ENCODE measurements around the gene CDRT4.
A peak's percentile ranks its signal among the peaks of the same experiment; 100 is the strongest.

CDRT4 gene

GRCh38 chr17:15492791-15493692, 25.6 kb upstream of the CDRT4 start:
- DNase-seq = no peak

GRCh38 chr17:15492186-15492585, 24.8 kb upstream of the CDRT4 start:
- DNase-seq = no peak

GRCh38 chr17:15490634-15491261, 23.3 kb upstream of the CDRT4 start:
- no peak for DNase-seq

- DNase-seq = no peak
Observed at GRCh38 chr17:15488557-15488956, 21.1 kb upstream of the CDRT4 start.

- no peak for DNase-seq
Observed at GRCh38 chr17:15485045-15485444, 17.6 kb upstream of the CDRT4 start.

GRCh38 chr17:15483431-15483830, 16.0 kb upstream of the CDRT4 start:
- no peak for DNase-seq

GRCh38 chr17:15482476-15482875, 15.1 kb upstream of the CDRT4 start:
- DNase-seq = no peak

- no peak for DNase-seq
Observed at GRCh38 chr17:15481481-15481880, 14.1 kb upstream of the CDRT4 start.

GRCh38 chr17:15480204-15480603, 12.8 kb upstream of the CDRT4 start:
- DNase-seq = no peak

- peak; percentile 70 to 88 for DNase-seq
Observed at GRCh38 chr17:15479703-15480102, 12.3 kb upstream of the CDRT4 start.

- no peak for DNase-seq
Observed at GRCh38 chr17:15478845-15479244, 11.4 kb upstream of the CDRT4 start.

GRCh38 chr17:15475631-15476354, 8.4 kb upstream of the CDRT4 start:
- no peak for DNase-seq

- no peak for DNase-seq
Observed at GRCh38 chr17:15472891-15473290, 5.5 kb upstream of the CDRT4 start.

- no peak for DNase-seq
Observed at GRCh38 chr17:15470536-15470935, 3.1 kb upstream of the CDRT4 start.

GRCh38 chr17:15469260-15469659, 1.8 kb upstream of the CDRT4 start:
- no peak for DNase-seq

- DNase-seq = no peak
Observed at GRCh38 chr17:15468126-15468525, 705 bp upstream of the CDRT4 start.

- DNase-seq = no peak
Observed at GRCh38 chr17:15466131-15466530, 1.3 kb downstream of the CDRT4 start.

GRCh38 chr17:15465045-15465701, 2.2 kb downstream of the CDRT4 start:
- DNase-seq = no peak

GRCh38 chr17:15464231-15464985, 3.0 kb downstream of the CDRT4 start:
- no peak for DNase-seq

- no peak for DNase-seq
Observed at GRCh38 chr17:15462976-15463772, 4.2 kb downstream of the CDRT4 start.

GRCh38 chr17:15457723-15458094, 9.7 kb downstream of the CDRT4 start:
- no peak for DNase-seq
